Esophagus squamous epithelium (tissue), 4 donors: ENCODE results near the gene DENND1A.

Source experiments
- POLR2A ChIP-seq, 4 donors: fragments of 450-650 bp; IDR thresholded peaks; one replicate each; pipeline ENCODE4 v1.6.1; 2017; ENCODE audit warnings: antibody characterized with exemption in 4 of 4, mild to moderate bottlenecking in 4 of 4, moderate library complexity in 3 of 4
- TF ChIP-seq, protein P1 (sequence below), 6 experiments: fragments of 450-650 bp in 4 of 6; fragments of 200-600 bp in 2 of 6; sonication (generic) in 2 of 6; IDR thresholded peaks; one replicate each; pipeline ENCODE4 v1.5.1; 2016 to 2019; ENCODE audit warnings: antibody characterized with exemption in 6 of 6, mild to moderate bottlenecking in 4 of 6, moderate library complexity in 4 of 6

GRCh38 chr9:123725389-123725788 lies 204.5 kb downstream of the DENND1A start:
- TF ChIP-seq, protein P1, sequence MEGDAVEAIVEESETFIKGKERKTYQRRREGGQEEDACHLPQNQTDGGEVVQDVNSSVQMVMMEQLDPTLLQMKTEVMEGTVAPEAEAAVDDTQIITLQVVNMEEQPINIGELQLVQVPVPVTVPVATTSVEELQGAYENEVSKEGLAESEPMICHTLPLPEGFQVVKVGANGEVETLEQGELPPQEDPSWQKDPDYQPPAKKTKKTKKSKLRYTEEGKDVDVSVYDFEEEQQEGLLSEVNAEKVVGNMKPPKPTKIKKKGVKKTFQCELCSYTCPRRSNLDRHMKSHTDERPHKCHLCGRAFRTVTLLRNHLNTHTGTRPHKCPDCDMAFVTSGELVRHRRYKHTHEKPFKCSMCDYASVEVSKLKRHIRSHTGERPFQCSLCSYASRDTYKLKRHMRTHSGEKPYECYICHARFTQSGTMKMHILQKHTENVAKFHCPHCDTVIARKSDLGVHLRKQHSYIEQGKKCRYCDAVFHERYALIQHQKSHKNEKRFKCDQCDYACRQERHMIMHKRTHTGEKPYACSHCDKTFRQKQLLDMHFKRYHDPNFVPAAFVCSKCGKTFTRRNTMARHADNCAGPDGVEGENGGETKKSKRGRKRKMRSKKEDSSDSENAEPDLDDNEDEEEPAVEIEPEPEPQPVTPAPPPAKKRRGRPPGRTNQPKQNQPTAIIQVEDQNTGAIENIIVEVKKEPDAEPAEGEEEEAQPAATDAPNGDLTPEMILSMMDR (IDR thresholded peaks at IDR 0.05) = no peak
- no peak for TF ChIP-seq POLR2A (IDR thresholded peaks at IDR 0.05)
